ENCODE results near the gene SLC26A1.
"Not testable (repeated sequence)": the region's sequence is repeated elsewhere in the genome, so short reads cannot be mapped to it uniquely, and the experiment has no call there.

The SLC26A1 gene

DNA sequence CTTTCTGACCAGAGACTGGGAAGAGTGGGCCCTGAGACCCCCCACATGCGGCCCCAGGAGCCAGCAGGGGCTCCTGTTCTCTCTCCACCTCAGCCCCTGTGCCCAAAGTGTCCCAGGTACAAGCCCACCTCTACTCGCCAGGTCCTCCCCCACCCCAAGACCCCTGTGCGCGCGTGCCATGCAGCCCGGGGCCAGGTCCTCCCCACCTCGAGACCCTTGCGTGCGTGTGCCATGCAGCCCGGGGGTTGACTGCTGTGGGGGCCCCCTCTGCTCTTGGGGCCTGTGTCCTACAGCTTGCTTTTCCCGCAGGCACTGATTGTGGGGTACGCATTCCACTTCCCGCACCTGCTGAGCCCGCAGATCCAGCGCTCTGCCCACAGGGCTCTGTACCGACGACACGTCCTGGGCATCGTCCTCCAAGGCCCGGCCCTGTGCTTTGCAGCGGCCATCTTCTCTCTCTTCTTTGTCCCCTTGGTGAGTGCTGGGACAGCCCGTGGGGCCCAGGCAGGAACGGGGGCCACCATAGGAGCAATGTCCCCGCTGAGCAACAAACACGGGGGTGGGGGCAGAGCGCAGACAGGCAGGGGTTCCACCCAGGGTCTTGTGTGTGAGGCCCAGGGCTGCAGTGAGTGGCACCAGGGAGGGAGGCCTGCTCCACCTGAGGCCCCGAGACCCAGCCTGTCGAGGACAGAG, 40.2 kb downstream of the SLC26A1 start:
- no peak for DNase-seq

GRCh38 chr4:951594-952468, 41.4 kb downstream of the SLC26A1 start:
- DNase-seq, result no peak

DNA sequence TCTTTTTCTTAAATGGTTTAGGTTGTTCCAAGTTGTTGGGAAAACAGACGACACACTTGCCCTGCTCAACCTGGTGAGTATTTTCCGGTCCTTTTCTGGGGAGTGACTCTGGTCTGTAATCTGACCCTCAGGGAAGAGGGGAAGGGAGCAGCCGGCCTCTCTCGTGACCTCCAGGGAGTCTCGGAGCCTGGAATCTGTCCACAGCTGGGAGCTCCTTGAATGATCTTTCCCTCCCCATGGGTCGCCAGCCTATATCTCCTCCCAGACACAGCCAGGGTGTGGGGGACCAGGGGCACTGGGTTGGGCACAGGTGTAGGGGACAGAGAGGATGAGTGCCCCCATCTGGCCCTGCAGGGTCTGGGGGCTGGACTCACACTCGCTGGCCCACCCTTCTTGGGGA, 42.0 kb downstream of the SLC26A1 start:
- DNase-seq, result no peak

GRCh38 chr4:950136-951020, 42.8 kb downstream of the SLC26A1 start:
- DNase-seq, result no peak

DNA sequence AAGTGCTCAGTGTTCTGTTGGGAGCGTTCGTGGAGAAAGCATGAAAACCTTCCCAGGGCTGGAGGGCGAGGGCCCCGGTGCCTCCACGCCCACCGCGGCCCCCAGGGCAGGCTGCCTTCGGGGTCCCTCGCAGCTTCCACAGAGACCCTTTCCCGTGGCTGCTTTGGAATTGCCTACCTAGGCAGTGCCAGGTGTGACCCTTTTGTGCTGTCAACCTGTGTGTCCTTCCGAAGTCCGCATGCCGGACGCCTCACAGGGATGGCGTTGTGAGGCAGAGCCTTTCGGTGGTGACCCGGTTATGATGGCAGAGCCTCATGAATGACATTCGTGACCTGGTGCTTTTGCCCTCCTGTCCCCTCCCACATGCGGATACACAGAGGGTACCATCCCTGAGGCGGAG, 43.5 kb downstream of the SLC26A1 start:
- DNase-seq, result no peak

- DNase-seq, result no peak
These were observed 44.3 kb downstream of the SLC26A1 start for GRCh38 chr4:948936-949300.

DNA sequence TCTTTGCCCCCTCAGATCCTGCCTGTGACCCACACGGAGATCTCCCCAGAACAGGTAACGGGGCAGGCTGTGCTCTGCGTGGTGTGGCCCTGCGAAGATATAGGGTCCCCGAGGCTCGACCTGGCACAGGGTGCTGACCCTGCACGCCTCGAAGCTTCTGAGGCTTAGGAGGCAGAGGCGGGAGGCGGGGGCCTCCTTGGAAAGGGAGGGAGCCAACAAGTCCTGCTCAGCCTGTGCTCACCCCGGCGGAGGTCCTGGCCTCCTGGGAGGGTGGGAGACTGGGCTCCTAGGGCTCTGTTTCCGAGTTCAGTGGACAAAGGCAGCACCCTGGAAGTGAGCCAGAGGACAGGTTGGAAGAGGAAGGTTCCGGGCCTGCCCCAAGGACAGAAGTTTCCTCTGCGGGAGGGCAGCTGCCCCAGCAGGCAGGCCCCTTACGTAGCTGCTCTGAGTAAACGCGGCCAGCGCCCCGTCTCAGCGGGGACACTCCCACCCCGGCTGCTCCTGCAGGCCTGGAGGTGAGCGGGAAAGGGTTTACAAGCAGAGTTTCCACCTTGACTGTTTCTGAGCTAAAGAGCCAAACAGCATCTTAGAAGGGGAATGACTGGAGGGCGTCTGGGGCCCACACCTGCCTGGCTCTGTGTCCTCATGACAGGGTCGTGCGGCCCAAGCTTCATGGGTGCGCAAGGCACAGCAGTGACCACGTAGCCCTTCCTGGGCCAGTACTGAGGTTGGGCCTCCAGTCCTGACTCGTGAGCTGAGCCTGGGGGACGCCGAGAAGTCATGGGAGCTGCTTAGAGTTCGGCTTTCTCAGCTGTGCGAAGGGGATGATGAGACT, 44.9 kb downstream of the SLC26A1 start:
- no peak for DNase-seq

- DNase-seq, result no peak
These were observed 45.7 kb downstream of the SLC26A1 start for GRCh38 chr4:947491-947971.

DNA sequence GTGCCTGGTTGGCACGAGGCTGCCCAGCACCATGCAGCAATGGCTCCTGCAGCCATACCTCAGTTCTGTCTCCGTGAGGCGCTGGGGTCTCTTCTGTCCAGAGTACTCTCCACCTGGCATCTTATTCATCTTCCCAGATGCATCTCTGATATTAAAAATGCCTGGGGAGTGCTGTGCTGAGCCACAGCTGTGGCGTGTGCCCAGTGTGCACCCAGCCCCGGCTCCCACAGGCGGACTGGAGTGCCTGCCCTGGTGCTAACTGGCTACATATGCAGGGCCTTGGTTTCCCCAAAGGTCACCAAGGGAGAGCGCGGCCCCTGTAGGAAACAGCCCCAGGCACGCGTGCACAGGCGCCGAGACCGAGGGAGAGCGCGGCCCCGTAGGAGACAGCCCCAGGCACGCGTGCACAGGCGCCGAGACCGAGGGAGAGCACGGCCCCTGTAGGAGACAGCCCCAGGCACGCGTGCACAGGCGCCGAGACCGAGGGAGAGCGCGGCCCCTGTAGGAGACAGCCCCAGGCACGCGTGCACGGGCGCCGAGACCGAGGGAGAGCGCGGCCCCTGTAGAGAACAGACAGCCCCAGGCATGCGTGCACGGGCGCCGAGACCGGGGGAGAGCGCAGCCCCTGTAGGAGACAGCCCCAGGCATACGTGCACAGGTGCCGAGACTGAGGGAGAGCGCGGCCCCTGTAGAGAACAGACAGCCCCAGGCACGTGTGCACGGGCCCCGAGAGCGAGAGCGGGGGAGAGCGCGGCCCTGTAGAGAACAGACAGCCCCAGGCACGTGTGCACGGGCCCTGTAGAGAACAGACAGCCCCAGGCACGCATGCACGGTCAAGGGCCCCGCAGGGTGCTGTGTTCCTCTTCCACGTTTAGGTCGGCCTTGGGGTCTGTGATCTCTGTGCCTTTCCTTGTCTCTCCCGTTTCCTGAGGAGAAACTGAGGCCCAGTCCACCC, 46.4 kb downstream of the SLC26A1 start:
- no peak for DNase-seq

GRCh38 chr4:946103-946450, 47.1 kb downstream of the SLC26A1 start:
- no peak for DNase-seq

DNA sequence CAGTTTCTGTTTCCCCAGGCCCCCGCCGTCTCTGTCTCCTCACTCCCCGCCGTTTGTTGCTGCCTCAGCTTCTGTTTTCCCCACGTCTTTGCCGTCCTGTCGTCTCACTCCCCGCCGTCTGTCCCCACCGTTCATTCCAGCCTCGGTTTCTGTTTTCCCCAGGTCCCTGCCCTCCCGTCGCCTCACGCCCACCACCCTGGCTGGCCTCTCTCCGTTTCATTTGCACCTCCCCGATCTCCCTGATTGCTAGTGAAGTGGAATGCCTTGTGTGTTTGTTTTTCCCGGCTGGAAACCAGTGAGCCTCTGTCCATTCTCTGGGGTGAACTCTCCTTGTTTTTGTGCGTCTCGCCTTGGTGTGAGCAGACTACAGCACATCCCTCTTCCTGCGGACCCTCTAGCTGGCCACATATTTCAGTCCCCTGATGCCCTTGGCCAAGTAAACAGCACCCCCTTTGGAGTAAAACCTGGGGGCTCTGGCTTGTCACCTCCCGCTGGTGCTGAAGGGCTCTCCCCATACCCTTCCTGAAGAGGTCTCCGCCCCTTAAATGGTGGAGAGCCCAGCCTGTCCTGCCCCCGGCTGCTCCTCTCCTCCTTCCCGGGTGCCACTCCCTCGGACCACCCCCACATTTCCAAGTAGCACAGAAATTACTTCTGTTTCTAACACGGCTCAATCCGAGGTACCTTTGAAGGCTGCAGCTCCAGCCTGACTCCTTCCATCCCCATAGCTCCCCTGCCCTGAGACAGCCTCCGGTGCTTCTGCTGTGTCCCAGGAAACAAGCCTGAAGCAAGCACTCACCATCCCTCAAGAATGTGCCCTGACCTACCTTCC, 47.7 kb downstream of the SLC26A1 start:
- DNase-seq, result no peak

DNA sequence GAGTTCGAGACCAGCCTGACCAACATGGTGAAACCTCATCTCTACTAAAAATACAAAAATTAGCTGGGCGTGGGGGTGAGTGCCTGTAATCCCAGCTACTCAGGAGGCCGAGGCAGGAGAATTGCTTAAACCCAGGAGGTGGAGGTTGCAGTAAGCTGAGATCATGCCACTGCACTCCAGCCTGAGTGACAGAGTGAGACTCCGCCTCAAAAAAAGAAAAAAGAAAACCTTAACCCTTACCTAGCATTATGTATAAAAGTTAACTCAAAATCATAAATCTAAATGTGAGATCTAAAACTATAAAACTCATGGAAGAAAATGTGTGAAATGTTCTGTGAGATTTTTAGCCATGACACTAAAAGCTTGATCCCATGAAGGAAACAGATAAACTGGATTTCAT, 53.7 kb downstream of the SLC26A1 start:
- DNase-seq, result not testable (repeated sequence)
